OCI-LY1 (cell line): ENCODE data around the gene LCP2.

Experiments used
- H2AFZ ChIP-seq: fragments of 200-600 bp; sonication (generic), shearing (Covaris generic); 2 replicates; pipeline ENCODE4 v1.6.0; 2014; ENCODE audit warnings: antibody characterized with exemption, mild to moderate bottlenecking, low read length
- H3F3A ChIP-seq: fragments of 200-600 bp; sonication (generic), shearing (Covaris generic); 2 replicates; pipeline ENCODE4 v1.6.0; 2014; ENCODE audit warnings: mild to moderate bottlenecking, antibody characterized with exemption, low read length, moderate library complexity; ENCODE audit not compliant: insufficient read depth
- H3K27ac ChIP-seq: fragments of 200-600 bp; sonication (generic); 2 replicates; pipeline ENCODE4 v1.5.1; 2014; ENCODE audit warnings: low read length, mixed run types, mild to moderate bottlenecking, low read depth; ENCODE audit not compliant: poor library complexity, severe bottlenecking
- H3K27me3 ChIP-seq: fragments of 200-600 bp; sonication (generic); 2 replicates; pipeline ENCODE4 v1.6.0; 2014; ENCODE audit warnings: antibody characterized with exemption, mild to moderate bottlenecking, low read length, moderate library complexity; ENCODE audit not compliant: insufficient read depth
- H3K36me3 ChIP-seq: fragments of 200-600 bp; sonication (generic); 2 replicates; pipeline ENCODE4 v1.6.1; 2014; ENCODE audit warnings: mild to moderate bottlenecking, antibody characterized with exemption, low read length, moderate library complexity, mixed read lengths; ENCODE audit not compliant: insufficient read depth
- H3K4me1 ChIP-seq: fragments of 200-600 bp; sonication (generic); 2 replicates; pipeline ENCODE4 v1.5.1; 2014; ENCODE audit warnings: mild to moderate bottlenecking, low read length, moderate library complexity; ENCODE audit not compliant: insufficient read depth, severe bottlenecking
- H3K4me2 ChIP-seq: fragments of 200-600 bp; sonication (generic), shearing (Covaris generic); 2 replicates; pipeline ENCODE4 v1.6.1; 2014; ENCODE audit warnings: low read length
- H3K4me3 ChIP-seq: fragments of 200-600 bp; sonication (generic); 2 replicates; pipeline ENCODE4 v1.5.1; 2014; ENCODE audit warnings: low read length, low read depth, mild to moderate bottlenecking, mixed read lengths; ENCODE audit not compliant: poor library complexity, severe bottlenecking
- H3K79me2 ChIP-seq: fragments of 200-600 bp; shearing (Covaris generic); 2 replicates; pipeline ENCODE4 v1.6.1; 2016; ENCODE audit warnings: mixed run types, low read length, mixed read lengths; ENCODE audit not compliant: insufficient read depth
- H3K9ac ChIP-seq: fragments of 200-600 bp; sonication (generic), shearing (Covaris generic); 2 replicates; pipeline ENCODE4 v1.6.1; 2014; ENCODE audit warnings: mild to moderate bottlenecking, low read length, mixed read lengths
- H3K9me2 ChIP-seq: fragments of 200-600 bp; sonication (generic), shearing (Covaris generic); 2 replicates; pipeline ENCODE4 v1.6.1; 2014; ENCODE audit warnings: low read depth, mild to moderate bottlenecking, low read length, mixed read lengths
- H3K9me3 ChIP-seq: fragments of 200-600 bp; shearing (Covaris generic); 2 replicates; pipeline ENCODE4 v1.6.1; 2014; ENCODE audit warnings: low read length, mixed read lengths
- H4K20me1 ChIP-seq: fragments of 200-600 bp; sonication (generic), shearing (Covaris generic); 2 replicates; pipeline ENCODE4 v1.6.0; 2016; ENCODE audit warnings: mild to moderate bottlenecking, low read length; ENCODE audit not compliant: insufficient read depth
- EZH2 ChIP-seq: fragments of 200-600 bp; sonication (generic), shearing (Covaris generic); IDR thresholded peaks from 2 replicates; pipeline ENCODE4 v1.8.0; 2017; ENCODE audit warnings: borderline replicate concordance, mixed run types, mild to moderate bottlenecking, antibody characterized with exemption, low read length, moderate library complexity, mixed read lengths
- TF ChIP-seq, protein P1 (sequence below): fragments of 200-600 bp; sonication (generic), shearing (Covaris generic); IDR thresholded peaks from 2 replicates; pipeline ENCODE4 v1.5.1; 2017; ENCODE audit warnings: mild to moderate bottlenecking, antibody characterized with exemption, low read length, moderate library complexity, mixed read lengths

Gene LCP2

DNA sequence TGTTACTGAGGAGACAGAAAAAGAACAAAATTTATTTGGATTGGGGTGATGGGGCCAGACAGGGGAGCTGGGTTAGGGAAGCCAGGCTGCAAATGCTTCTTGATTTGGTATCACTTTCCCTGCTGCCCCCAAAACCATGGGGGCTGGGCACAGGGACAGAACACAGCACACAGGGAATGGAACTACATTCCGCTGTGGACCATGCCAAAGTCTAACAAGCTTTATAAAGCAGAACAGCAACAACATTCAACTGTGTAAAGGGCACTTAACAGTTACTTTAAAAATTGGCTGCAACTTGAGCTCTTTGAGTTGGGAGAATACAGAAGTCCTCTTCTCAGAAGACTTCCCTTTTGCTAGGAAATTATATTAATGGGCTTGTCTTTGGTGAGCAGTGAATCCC is 41.0 kb downstream of the LCP2 start:
- no peaks in the 10 kb centered on the region for H4K20me1 ChIP-seq
- no peak overlapping the region for H3K27ac ChIP-seq
- H3K9ac ChIP-seq = no peak overlapping the region
- no peak for TF ChIP-seq EZH2
- TF ChIP-seq, protein P1, sequence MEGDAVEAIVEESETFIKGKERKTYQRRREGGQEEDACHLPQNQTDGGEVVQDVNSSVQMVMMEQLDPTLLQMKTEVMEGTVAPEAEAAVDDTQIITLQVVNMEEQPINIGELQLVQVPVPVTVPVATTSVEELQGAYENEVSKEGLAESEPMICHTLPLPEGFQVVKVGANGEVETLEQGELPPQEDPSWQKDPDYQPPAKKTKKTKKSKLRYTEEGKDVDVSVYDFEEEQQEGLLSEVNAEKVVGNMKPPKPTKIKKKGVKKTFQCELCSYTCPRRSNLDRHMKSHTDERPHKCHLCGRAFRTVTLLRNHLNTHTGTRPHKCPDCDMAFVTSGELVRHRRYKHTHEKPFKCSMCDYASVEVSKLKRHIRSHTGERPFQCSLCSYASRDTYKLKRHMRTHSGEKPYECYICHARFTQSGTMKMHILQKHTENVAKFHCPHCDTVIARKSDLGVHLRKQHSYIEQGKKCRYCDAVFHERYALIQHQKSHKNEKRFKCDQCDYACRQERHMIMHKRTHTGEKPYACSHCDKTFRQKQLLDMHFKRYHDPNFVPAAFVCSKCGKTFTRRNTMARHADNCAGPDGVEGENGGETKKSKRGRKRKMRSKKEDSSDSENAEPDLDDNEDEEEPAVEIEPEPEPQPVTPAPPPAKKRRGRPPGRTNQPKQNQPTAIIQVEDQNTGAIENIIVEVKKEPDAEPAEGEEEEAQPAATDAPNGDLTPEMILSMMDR = no peak
- no peaks in the 10 kb centered on the region for H3K9me2 ChIP-seq
- H3K4me3 ChIP-seq = no peak overlapping the region
- H3F3A ChIP-seq = no peaks in the 10 kb centered on the region
- H2AFZ ChIP-seq = no peak overlapping the region
- H3K4me1 ChIP-seq = no peaks in the 10 kb centered on the region
- no peak overlapping the region for H3K4me2 ChIP-seq
- peaks cover 6% of the 10 kb centered on the region; the same call in 1 of the 2 replicates for H3K27me3 ChIP-seq
- H3K36me3 ChIP-seq = no peaks in the 10 kb centered on the region
- no peaks in the 10 kb centered on the region for H3K79me2 ChIP-seq
- no peaks in the 10 kb centered on the region for H3K9me3 ChIP-seq

DNA sequence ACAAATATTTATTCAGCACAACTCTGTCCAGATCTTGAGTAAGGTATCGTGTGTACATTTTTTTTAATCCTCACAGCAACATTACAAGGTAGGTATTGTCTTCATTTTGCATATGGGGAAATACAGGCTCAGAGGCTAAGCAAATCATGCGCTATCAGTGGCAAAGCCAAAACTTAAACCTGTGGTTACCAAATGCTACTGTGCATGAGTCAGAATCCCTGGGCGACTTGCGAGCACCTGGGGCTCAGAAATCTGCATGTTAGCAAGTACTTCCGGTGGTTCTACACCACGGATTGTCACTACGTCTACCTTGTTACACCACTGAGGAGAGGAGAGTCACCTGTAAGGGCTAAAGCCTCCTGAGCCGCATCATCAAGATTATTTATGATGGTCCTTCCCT is 43.5 kb downstream of the LCP2 start:
- Histone ChIP-seq H3K27me3 (peaks cover 7% of the 10 kb centered on the region; the same call in 1 of the 2 replicates), H2AFZ (no peak overlapping the region)

DNA sequence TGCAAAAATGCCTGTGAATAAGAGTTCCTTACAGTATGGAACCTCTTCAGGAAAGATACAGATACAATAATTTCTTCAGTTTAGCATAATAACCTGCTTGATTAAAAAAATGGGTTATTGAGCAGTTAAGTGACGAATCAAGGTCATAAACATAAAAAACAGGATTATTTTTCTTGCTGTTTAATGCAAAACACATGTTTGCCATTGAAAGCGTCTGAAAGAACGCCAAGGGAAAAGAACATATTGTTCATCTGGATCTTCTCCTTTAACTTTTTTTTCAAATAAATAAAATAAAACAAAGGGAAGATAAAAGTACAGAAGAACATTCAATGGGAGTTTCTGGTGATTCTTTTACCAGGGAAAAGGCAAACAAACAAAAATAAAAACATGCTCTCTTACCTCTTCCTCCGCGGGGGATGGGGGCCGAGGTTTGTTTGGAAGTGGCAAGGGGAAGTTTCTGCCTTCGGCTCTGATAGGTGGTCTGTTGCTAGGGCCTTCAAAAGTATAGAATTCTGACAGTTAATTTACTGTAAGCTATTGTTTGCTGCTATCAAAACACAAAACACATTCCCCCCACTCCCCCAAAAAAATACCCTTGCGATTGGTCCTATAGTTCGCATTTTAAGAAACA is 44.7 kb downstream of the LCP2 start:
- Histone ChIP-seq H3K27me3 (peaks cover 7% of the 10 kb centered on the region; the same call in 1 of the 2 replicates), H3K4me1 (no peaks in the 10 kb centered on the region), H3K36me3 (no peaks in the 10 kb centered on the region), H3K4me3 (no peak overlapping the region), H2AFZ (no peak overlapping the region), H3K27ac (no peak overlapping the region), H3K79me2 (no peaks in the 10 kb centered on the region), H3K9me3 (no peaks in the 10 kb centered on the region), H3K9me2 (no peaks in the 10 kb centered on the region), H3K9ac (no peak overlapping the region), H3K4me2 (no peak overlapping the region), H4K20me1 (no peaks in the 10 kb centered on the region), H3F3A (no peaks in the 10 kb centered on the region)
- TF ChIP-seq, protein P1 = no peak
- no peak for TF ChIP-seq EZH2

More for the DNA sequence above, 43.5 kb downstream of the LCP2 start:
- Histone ChIP-seq H4K20me1 (no peaks in the 10 kb centered on the region), H3K9ac (no peak overlapping the region), H3F3A (no peaks in the 10 kb centered on the region), H3K4me3 (no peak overlapping the region), H3K4me2 (no peak overlapping the region), H3K36me3 (no peaks in the 10 kb centered on the region), H3K9me3 (no peaks in the 10 kb centered on the region), H3K79me2 (no peaks in the 10 kb centered on the region), H3K4me1 (no peaks in the 10 kb centered on the region), H3K27ac (no peak overlapping the region), H3K9me2 (no peaks in the 10 kb centered on the region)
- TF ChIP-seq, protein P1 = no peak
- TF ChIP-seq EZH2 = no peak
